HG02970 (cell line): Measurements from ENCODE around the gene DTWD2.

Experiments
- ATAC-seq: cut with Tn5 transposase; IDR thresholded peaks from one replicate; pipeline ENCODE4 v1.9.1; 2021; ENCODE audit warnings: mild to moderate bottlenecking, moderate library complexity, moderate number of reproducible peaks; ENCODE audit not compliant: unreplicated experiment, low FRiP score

DTWD2 gene, protein sequence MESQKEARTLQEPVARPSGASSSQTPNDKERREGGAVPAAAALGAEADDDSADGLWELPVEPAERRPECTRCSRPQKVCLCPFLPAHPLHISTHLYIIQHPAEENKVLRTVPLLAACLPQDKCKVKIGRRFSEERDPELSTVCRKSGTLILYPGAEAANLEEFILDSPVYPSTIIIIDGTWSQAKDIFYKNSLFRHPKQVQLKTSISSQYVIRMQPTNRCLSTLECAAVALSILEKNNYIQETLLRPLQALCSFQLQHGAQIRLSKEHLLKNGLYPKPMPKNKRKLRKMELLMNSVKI

DNA sequence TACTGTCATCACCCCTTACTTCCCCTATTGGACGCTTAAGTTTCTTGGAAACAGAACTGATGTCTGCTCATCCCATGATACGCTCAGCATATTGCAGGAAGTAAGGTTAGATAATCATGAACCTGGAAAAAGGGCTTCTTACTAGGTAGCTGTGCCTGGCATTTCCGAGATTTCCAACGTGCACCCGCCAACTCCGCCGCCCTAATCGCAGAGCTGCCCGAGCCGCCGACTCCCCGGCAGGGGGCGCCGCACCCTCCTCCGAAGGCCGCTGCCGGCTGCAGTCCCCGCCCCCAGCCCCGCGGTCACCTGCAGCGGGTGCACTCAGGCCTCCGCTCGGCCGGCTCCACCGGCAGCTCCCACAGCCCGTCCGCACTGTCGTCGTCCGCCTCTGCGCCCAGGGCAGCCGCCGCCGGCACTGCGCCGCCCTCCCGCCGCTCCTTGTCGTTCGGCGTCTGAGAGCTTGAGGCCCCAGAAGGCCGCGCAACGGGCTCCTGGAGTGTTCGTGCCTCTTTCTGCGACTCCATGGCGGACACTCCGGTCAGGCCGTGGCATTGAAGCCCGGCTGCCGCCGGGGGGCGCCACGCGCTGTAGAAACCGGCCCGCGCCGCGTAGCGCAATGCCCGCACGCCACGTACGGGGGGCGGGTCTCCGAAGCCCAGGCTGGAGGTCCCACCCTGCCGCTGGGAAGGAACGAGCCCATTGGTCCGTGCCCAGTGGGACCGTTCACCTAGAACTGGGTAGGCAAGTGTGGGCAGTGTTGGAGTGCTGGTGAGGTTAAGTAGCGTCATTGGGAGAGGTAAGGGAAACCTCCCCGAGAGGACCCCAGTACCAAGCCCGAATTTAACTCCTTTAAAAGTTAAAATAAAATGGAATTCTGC, at the start of gene DTWD2:
Gene DTWD2, minus strand, starts transcription at position 560 of the 878 bp plus-strand sequence. Its CDS starts 36 bp downstream, at position 524.
- ATAC-seq: peak; percentile 99

DNA sequence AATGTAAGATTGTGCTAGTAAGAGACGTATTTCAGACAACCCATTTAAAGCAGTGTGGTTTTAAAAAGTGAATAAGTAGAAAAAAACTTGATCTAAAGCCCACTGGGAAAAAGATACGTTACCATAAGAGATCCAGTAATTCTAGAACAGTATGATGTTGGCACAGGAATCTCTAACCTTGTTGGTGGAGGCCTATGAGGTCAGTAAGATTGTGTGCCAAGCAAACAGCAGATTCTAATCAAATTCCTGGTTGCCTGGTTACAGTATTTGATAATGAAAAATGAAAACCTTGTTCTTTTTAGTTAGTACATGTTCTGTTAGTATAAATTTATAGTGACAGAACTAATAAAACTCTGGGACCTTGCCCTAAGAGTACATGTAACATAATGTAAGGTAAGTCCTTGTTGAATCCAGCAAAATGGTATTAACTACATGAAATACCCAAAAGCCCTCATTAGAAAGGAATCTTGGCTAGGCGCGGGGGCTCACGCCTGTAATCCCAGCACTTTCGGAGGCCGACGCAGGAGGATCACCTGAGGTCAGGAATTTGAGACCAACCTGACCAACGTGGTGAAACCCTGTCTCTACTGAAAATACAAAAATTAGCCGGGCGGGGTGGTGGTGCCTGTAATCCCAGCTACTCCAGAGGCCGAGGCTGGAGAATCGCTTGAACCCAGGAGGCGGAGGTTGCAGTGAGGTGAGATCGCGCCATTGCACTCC, 49.3 kb upstream of the DTWD2 start:
- no peak for ATAC-seq

DNA sequence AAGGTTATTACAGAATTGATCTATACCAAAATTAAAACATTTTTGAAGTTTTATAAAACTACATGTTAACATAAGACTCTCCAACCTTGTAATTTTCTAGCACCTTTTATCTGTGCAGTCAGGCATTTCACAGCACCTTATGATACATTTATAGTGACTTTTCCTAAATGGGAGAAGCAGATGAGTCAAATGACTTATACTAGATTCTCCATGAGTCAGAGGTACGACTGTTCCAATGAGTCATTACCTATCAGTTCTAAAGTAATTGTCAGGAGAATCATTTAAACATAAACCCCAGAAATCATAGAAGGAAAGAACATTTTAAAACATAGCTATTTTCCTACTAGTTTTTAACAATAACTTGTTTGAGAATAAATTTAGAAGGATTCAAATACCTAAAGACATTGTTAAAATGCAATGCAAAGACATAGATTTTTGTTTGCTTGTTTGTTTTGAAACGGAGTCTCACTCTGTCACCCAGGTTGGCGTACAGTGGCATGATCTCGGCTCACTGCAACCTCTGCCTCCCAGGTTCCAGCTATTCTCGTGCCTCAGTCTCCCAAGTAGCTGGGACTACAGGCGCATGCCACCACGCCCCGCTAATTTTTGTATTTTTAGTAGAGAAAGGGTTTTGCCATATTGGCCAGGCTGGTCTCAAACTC, 47.9 kb upstream of the DTWD2 start:
- ATAC-seq: no peak

DNA sequence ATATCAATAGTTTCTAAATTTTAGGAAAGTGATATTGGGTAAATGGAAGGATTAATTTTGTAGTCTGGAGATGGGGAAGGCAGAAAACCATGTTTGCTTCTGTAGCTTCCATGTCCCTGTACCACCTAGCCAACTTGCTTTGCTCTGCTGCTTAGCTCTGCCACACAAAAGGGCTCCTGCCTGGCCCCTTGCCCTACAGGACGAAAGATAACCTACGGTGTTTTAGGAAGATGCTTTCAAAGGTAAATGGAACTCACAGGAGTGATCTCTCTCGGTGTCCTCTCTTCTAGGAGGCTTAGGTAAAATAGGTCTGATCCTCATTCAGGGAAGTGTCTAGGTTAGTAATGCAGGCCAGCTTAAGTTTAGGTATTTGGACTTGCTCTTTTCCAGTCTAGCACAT, 44.8 kb upstream of the DTWD2 start:
- no peak for ATAC-seq

DNA sequence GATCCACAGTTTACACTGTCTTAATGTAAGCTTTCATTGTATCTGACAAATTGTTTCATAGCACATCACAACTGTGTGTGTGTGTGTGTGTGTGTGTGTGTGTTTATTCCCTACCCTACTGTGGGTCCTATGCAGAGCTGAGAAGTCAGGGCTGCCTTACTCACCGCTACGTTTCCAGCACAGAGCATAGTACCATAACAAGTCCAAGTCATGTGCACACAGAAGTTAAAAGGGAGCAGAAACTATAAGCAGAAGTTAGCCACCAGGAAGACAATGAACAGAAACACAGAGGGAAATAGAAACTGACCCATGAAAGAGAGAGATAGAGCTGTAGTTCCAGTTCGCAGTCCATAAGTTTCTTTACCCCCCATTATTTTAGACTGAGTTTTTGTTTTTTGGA, 44.3 kb upstream of the DTWD2 start:
- ATAC-seq: no peak

DNA sequence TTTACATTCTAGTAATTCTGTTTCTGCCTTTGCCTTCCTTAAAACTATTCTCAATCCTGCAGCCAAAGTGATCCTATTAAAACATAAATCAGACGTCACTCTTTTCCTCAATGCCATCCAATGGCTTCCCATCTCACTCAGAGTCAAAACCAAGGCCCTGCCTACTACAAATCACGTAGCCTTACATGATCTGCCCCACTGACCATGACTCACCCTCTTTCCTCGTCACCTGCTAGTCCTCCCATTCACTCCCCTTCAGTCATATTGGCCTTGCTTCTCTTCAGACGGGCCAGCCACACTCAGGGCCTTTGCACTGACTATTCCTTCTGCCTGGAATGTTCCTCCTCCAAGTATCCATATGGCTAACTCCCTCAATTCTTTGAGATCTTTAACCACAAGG, 43.6 kb upstream of the DTWD2 start:
- peak; percentile 51 for ATAC-seq

DNA sequence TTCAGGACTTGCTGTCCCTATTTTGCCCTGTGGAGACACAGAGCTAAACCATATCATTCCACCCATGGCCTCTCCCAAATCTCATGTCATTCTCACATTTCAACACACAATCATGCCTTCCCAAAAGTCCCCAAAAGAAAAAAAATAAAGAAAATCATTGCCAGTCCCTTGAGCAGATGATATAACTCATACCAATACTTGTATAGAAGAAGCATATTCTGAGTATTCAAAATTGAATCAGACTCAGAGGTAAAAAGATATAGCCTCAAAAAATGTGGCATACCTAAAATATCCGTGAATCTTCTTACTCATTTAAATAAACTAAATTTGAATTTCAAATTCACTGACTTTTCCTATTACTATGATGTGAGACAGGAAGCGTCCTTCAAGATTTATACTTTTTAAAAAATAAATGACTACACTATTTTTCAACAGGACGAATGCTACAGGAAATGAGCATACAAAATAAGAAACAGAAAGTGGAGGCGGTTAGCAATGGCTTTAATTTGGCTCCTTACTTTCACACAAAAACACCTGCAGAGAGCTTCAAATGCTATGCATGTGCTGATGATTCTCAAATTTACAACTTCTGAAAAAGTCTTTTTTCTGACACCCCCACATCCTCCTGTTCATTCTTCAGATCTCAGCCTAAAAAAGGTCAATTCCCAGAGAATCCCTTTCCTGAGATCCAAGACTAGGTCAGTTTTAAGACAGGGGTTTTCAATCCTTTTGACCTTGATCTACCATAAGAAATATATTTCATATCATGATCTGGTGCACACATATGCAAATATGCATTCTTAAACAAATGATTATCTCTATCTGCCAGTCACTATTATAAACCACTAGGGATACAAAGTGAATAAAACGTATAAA, 42.9 kb upstream of the DTWD2 start:
- peak; percentile 68 for ATAC-seq

DNA sequence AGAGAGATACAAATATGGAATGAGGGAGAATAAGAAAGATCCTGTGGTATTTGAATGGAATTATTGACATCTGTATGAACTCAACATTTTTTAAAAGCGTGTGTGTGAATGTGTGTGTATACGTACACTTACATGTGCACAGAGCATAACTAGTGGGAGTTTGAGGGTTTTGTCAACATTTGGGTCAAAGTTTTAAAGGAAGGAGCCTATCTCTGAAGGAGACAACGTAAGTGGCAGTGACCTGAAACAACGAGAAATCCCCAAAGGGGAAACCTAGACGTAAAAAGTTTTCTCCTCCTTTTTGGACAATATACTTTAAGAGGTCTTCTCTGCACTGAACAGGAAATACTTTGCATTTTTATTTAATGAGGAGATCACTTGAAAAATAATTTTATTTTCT, 40.2 kb upstream of the DTWD2 start:
- ATAC-seq: no peak

DNA sequence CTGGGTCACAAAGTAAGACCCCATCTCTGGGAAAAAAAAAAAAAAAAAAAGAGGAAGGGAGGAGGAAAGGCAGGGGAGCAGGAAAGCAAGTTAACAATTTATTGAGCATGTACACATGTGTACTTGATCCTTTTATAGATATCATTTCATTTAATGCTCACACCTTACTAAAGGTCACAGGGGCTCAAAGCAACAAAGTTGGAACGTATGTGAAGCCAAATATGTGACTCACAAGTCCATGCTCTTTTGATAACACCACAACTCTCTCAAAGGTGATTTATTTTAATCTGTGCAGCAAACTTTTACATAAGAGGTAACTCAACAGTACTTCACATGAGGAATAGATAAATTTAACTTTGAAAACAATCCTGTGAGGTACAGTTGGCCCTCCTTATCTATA, 34.4 kb upstream of the DTWD2 start:
- ATAC-seq: no peak

DNA sequence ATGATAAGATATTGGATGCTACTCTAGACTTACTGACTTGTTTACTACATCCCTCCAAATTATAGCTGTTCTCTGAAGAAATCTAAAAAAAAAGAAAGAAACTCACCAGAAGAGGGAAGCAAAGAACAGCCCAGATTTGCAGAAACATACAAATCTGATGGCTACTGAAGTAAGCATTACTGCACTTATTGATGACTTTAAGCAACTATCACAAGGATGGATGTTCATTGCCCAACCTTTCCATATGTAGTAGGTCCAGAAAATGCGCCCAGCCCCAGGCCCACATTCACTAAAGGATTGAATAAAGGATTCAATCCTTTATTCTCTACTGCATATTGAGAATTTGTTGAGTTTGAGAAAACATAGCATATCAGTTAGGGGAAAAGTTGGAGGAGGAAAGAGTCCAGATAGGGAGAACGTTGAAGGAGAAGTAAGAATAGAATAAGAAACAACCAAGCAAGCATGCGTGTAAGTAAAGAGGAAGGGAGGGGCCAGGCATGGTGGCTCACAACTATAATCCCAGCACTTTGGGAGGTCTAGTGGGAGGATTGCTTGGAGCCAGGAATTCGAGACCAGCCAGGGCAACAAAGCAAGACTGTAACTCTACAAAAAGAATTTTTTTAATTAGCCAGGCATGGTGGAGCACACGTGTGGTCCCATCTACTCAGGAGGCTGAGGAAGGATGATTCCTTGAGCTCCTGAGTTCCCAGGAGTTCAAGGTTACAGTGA, 33.8 kb upstream of the DTWD2 start:
- ATAC-seq: no peak

DNA sequence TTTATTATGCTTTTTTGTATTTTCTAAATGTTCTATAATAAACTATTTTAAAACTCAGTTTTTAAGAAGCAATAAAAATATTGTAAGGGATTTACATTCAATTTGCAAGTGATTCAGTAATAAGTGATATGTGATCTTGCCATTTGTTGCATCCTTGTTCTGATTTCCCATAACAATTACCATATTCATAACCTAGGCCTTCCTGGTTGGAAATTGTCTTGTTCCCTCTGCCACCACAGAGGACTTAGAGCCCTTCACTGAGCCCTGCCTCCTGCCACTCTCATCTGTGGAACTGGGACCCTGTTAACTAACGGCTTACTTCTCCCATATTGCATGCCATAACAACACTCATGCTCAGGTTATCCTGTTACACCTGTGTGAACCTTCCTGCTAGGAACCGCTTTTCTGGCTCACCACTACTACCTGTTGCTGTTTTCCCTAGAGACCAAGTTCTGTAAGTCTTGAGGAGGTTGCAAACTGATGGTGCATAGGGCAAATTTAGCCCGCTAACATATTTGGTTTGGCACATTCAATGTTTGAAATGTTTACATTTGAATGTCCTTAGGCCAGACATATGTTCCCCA, 32.9 kb upstream of the DTWD2 start:
- ATAC-seq: no peak

DNA sequence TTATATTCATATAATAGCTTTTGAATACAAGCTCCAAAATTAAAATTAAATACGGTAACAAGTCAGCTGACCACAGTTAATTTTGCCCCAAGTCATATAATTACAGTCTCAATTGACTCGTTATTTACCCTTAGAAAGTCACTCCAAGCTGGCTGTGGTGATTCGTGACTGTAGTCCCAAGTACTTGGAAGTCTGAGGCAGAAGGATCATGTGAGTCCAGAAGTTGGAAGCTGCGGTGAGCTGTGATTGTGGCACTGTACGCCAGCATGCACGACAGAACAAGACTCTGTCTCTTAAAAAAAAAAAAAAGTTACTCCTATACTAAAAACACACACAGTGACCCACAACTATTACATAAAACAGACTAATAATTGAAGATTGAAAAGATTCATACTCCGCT, 31.6 kb upstream of the DTWD2 start:
- no peak for ATAC-seq

DNA sequence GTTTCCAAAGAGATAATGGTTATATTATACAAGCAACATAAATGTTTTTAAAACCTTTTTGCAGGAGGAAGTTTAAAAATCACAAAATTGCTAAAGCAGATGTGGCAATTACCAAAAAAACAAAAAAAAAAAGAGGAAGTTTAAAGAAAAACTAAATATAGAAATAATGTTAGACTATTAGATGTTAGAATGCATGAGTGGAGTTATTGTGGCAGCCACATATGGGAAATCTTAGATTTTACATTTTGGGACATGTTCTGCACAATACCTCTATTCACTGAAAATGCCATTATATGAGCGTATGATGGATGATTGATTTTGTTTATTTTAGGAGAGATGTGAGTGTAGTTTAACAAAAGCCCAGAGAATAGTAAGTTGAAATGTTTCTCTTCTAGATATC, 31.2 kb upstream of the DTWD2 start:
- ATAC-seq: no peak

DNA sequence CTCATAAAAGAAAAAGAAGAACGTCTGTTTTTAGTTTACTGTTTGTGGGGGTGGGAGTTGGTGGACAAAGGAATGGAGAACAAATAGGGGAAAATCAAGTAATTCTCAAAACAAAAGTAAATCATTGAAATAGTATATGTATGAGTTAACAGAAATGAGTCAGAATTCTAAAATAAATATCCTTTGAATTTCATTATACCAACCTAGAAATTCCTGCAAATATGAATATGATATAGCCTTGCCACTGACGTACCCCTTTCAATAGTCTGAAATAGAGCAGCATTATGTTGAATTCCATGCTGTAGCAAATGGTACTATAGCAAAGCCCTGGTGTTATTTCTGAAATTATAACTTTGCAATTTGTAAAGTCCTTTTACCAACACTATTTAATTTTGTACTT, 29.6 kb upstream of the DTWD2 start:
- no peak for ATAC-seq

DNA sequence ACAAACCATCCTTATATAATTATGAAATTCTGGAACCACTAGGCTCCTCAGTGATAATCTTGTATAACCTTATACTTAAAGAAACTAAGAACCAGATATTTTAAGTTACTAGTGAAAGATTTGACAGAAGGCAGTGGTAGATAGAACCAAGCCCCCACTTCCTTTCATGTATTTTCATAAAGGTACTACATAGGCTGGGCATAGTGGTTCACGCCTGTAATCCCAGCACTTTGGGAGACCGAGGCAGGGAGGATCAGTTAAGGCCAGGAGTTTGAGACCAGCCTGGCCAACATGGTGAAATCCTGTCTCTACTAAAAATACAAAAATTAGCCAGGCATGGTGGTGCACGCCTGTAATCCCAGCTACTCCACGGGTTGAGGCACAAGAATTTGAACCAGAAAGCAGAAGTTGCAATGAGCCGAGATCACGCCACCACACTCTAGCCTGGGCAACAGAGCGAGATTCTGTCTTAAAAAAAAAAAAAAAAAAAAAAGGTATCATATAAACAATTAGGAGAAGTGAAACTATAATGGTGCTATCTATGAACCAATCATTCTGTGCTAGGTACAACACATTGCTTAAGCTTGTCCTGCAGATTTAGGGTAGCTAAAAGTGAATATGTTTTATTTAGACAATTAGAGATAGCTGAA, 27.9 kb upstream of the DTWD2 start:
- ATAC-seq: no peak

DNA sequence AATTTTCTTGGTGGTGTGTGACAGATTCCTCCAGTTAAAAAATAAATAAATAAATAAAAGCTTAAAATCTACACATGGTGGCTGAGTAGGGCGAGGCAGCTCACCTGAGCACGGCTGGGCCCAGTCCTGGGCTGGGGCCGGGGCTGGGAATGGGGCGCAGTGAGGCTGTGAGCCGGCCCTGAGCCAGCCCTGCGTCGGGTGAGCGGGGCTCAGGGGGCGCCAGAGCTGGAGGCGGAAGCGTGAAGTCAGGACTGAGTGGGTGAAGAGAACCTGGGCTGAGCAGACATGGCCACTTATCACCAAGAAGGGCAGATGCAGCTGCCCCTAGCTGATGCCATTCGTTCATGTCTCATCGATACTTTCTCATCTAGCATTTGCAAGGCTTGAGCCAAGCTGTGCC, 22.8 kb upstream of the DTWD2 start:
- no peak for ATAC-seq

DNA sequence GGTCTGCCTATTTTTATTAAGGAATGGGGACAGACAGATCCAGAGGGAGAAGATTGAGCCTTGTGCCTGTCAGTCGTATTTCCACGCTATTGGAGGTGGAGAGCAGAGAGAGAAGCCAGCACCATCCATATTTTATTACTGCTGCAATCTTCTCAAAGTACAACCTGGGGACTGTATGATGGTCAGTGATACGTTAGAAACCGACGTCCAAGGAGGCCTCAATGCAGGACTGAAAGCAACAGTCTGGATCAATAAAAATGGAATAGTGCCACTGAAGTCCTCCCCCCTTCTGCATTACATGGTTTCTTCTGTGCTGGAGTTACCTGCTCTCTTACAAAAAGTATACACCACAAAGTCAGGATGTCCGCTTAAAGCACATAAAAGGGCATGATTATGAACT, 21.9 kb upstream of the DTWD2 start:
- no peak for ATAC-seq

DNA sequence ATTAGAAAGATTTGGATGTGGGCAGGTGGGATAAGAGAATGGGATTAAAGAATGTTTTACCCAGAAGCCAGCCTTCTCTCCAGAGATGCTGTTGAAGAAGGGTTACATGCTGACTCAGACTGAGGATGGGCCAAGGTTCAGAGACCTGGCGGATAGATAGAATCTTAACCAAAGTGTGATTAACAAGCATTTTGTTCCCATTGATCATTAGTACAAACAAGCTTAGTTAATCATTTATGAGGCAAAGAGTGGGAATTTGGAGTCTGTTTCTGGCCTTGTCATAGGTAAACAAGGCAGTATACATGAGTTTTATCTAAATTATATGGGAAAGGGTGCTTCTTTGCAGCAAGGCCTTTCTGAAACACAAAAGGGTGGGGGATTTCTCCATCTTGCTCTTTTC, 20.8 kb upstream of the DTWD2 start:
- ATAC-seq: no peak
